HAP-1 (cell line): ENCODE measurements around the gene NAGLU.

Experiments
- DNase-seq, 2 experiments: peaks; one replicate each; pipeline ENCODE4 v3.0.0-alpha.2; 2016 to 2020; ENCODE audit warnings: low spot score in 2 of 2
- H3K27me3 ChIP-seq: fragments of 250-450 bp; sonication (Bioruptor Pico); 2 replicates; pipeline ENCODE4 v1.5.1; 2020; ENCODE audit warnings: low read depth, mild to moderate bottlenecking, moderate library complexity
- H3K36me3 ChIP-seq: fragments of 250-450 bp; sonication (Bioruptor Pico); replicated peaks from 2 replicates; pipeline ENCODE4 v1.5.1; 2020; ENCODE audit warnings: mild to moderate bottlenecking
- H3K4me1 ChIP-seq: fragments of 250-450 bp; sonication (Bioruptor Pico); 2 replicates; pipeline ENCODE4 v1.5.1; 2020; ENCODE audit warnings: mild to moderate bottlenecking
- H3K4me3 ChIP-seq: fragments of 250-450 bp; sonication (Bioruptor Pico); 2 replicates; pipeline ENCODE4 v1.5.1; 2020; ENCODE audit warnings: mild to moderate bottlenecking, moderate library complexity
- H3K9me3 ChIP-seq: fragments of 250-450 bp; sonication (Bioruptor Pico); 2 replicates; pipeline ENCODE4 v1.5.1; 2020; ENCODE audit warnings: mild to moderate bottlenecking, moderate library complexity
- in situ Hi-C: fragments of 300-500 bp; cut with MboI; formaldehyde crosslinking; loops from 3 replicates; pipeline ENCODE4 v1.14.3; 2020; ENCODE audit warnings: low sequenced_read_pairs, inconsistent platforms, mixed read lengths

The NAGLU gene

DNA sequence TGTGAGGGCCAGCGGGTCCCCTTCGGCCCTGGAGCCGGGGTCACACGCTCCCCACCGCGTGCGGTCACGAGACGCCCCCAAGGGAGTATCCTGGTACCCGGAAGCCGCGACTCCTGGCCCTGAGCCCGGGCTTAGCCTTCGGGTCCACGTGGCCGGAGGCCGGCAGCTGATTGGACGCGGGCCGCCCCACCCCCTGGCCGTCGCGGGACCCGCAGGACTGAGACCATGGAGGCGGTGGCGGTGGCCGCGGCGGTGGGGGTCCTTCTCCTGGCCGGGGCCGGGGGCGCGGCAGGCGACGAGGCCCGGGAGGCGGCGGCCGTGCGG lies at the start of gene NAGLU:
Gene NAGLU (plus strand): TSS at position 194 of the 324 bp plus-strand sequence. CDS start 32 bp downstream, at position 226.
- Histone ChIP-seq H3K4me1 (peaks cover 16% of the 10 kb centered on the region), H3K9me3 (no peaks in the 10 kb centered on the region), H3K36me3 (peaks cover 22% of the 10 kb centered on the region), H3K4me3 (peak within 1 kb of the TSS; percentile 56), H3K27me3 (no peaks in the 10 kb centered on the region)
- peak; percentile 83 to 97 for DNase-seq
- in situ Hi-C loops = no loop called here

DNA sequence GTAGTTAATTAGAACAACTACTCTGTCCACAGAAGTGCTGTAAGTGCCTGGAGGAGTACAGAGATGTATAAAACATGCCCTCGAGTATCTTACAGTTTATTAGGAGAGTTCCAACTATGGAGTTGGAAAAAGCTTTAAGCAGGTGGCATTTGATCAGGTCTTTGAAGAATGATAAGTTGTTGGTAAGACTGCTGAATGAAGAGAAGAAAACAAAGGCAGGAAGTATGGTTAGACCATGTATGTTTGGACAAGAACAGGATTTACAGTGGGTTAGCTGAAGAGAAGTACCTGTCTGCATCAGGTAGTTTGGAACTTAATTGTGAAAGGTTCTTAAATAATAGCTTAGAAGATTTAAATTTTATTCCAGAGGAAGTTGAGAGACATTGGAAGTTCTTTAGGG lies 48.0 kb upstream of the NAGLU start:
- H3K4me3 ChIP-seq = no peak overlapping the region
- no peaks in the 10 kb centered on the region for H3K9me3 ChIP-seq
- DNase-seq = no peak
- in situ Hi-C loops = no loop called here
- peaks cover 67% of the 10 kb centered on the region for H3K36me3 ChIP-seq
- H3K4me1 ChIP-seq = no peaks in the 10 kb centered on the region
- no peaks in the 10 kb centered on the region for H3K27me3 ChIP-seq

DNA sequence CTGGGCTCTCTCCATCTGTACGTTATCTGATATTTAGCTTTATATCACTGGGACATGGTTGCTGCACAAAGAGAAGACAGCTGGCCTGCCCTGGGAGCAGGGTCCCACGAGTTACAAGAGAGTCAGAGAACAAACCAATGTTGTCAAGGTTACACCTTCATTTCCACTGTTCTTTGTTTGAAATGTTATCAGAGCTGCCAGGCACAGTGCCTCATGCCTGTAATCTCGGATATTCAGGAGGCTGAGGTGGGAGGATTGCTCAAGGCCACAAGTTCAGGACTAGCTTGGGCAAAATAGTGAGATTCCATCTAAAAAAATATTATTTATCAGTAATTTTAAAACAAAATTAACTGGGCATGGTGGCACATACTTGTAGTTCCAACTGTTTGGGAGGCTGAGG lies 42.7 kb upstream of the NAGLU start:
- peaks cover 52% of the 10 kb centered on the region for H3K36me3 ChIP-seq
- H3K9me3 ChIP-seq = no peaks in the 10 kb centered on the region

DNA sequence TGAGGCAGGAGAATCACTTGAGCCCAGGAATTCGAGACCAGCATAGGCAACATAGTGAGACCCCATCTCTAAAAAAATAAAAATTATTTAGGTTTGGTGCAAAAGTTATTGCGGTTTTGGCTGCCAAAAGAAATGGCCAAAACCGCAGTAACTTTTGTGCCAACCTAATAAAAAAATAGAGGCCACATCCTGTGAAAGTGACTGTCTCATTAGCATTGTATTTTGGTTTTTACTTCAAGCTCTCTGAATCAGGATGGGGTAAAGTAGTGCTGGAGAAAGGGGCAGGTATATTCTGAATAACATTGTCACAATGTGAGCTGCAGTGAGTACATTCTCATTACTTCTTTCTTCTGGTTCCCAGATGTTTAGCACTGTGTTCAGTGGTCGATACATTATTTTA lies 41.4 kb upstream of the NAGLU start:
- in situ Hi-C loops = no loop called here
- Histone ChIP-seq H3K36me3 (peaks cover 55% of the 10 kb centered on the region), H3K27me3 (no peaks in the 10 kb centered on the region), H3K4me1 (no peaks in the 10 kb centered on the region), H3K9me3 (no peaks in the 10 kb centered on the region), H3K4me3 (no peak overlapping the region)
- DNase-seq = no peak

More for the DNA sequence above, 42.7 kb upstream of the NAGLU start:
- Histone ChIP-seq H3K4me3 (no peak overlapping the region), H3K27me3 (no peaks in the 10 kb centered on the region), H3K4me1 (no peaks in the 10 kb centered on the region)
- in situ Hi-C loops = no loop called here
- no peak for DNase-seq

DNA sequence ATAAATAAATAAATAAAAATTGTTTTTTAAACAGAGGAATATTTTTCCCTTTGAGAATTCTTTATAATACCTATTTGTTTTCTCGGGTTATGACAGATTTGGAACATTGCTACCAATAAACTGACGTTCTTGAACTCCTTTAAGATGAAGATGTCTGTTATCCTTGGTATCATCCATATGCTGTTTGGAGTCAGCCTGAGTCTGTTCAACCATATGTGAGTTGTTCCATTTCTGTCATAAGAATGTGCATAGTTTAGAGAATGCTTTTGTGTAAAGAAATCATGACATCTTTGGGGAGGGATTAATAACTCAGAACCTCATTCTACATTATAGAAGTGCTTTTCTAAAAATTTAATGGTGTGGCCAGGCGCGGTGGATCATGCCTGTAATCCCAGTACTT lies 37.2 kb upstream of the NAGLU start:
- no peaks in the 10 kb centered on the region for H3K4me1 ChIP-seq
- H3K9me3 ChIP-seq = no peaks in the 10 kb centered on the region
- in situ Hi-C loops = no loop called here
- no peak overlapping the region for H3K4me3 ChIP-seq
- no peak for DNase-seq
- no peaks in the 10 kb centered on the region for H3K27me3 ChIP-seq
- H3K36me3 ChIP-seq = peaks cover 44% of the 10 kb centered on the region

DNA sequence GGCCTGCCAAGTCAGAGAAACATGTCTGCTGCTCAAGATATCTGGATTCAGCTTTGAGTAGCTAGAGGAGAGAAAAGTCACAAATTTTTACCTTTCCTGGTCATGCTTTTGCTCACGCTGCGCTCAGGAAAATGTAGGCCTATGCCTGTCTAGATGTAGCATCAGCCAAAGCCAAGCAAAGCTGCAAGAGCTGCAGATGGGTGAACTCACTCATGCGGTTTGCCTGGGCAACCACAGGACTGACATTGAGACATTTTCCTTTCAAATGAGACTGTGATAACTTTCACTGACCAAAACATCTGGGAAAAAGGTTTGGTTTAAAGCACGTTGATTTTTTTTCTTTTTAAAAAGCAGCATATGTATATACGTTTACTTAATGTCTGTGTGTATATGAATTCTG lies 34.0 kb upstream of the NAGLU start:
- Histone ChIP-seq H3K4me1 (no peaks in the 10 kb centered on the region), H3K9me3 (no peaks in the 10 kb centered on the region), H3K36me3 (peaks cover 41% of the 10 kb centered on the region), H3K4me3 (no peak overlapping the region), H3K27me3 (no peaks in the 10 kb centered on the region)
- DNase-seq = no peak
- in situ Hi-C loops = no loop called here

DNA sequence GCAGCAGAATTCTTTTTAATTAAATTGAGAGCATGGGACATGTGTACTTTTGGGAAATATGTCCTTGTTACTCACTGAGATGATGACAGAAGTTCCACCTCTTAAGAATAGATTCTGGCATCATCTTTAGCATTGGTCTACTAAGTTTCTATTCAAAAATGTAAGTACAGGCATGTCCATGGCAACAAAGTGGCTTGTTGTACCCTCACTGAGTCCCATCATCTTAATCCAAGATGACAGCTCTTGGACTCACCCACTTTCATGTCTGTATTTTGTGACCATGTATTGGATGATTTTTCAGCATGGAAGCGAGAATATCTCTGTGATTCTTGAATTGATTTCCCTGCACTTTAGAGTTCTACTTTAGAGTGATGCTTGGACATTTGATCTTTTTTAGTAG lies 33.1 kb upstream of the NAGLU start:
- H3K4me1 ChIP-seq = no peaks in the 10 kb centered on the region
- H3K4me3 ChIP-seq = no peak overlapping the region
- in situ Hi-C loops = no loop called here
- no peak for DNase-seq
- H3K27me3 ChIP-seq = no peaks in the 10 kb centered on the region
- H3K36me3 ChIP-seq = peaks cover 48% of the 10 kb centered on the region
- no peaks in the 10 kb centered on the region for H3K9me3 ChIP-seq

DNA sequence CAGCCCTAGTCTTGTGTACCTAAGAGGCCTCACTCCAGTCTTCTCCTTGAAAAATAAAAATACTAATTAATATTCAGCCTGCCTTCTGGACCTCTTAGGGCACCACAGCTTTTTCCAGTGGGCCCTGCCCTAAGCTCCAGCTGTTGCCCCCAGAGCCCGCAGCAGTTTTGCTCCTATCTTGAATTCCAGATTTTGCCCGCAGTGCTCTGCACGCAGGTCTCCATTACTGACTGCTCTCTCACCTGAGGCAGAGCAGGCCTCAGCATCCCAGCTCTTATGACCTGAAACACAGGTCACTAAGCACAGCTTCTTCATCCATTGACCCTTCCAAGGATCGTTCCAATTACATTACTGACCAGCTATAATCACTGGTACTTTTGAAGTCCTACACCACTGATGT lies 28.4 kb upstream of the NAGLU start:
- H3K4me1 ChIP-seq = no peaks in the 10 kb centered on the region
- in situ Hi-C loops = no loop called here
- no peaks in the 10 kb centered on the region for H3K27me3 ChIP-seq
- no peaks in the 10 kb centered on the region for H3K9me3 ChIP-seq
- peaks cover 44% of the 10 kb centered on the region for H3K36me3 ChIP-seq
- H3K4me3 ChIP-seq = no peak overlapping the region
- no peak for DNase-seq

DNA sequence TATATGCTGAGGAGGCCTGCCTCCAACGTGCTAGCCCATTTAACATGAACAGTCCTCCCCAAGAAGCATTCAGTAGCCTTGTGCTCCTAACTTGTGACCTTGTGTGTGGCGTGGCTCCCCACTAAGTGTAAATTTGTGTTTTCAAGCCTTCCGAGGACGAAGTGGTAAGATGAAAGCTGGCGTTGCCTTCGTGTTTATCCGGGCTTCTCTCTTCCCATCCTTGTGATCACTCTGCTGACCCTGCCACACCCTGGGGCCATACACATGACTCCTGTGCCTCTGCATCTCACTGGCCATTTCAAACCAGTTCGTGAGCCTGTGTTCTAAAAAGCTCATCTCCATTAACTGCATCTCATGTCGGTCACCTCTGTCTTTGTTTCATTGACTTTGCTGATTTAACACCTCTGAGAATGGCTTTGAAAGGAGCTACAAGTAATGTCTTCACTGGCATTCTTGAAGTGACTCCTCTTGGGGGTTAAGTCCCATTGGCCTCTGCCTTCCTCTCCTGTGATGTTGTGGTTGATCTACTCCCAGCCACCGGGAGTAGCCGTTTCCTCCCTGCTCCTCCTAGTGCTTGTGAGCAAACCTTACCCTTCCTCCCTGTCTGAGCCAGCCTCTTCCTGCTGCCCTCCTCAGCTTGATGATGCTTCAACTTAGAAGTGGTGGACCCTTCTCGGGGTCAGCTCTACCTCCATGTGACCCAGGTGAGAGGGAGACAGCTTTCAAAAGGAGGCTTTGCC lies 27.4 kb upstream of the NAGLU start:
- no peak for DNase-seq
- no peak overlapping the region for H3K4me3 ChIP-seq
- no peaks in the 10 kb centered on the region for H3K4me1 ChIP-seq
- no peaks in the 10 kb centered on the region for H3K9me3 ChIP-seq
- in situ Hi-C loops = no loop called here
- H3K36me3 ChIP-seq = peaks cover 38% of the 10 kb centered on the region
- no peaks in the 10 kb centered on the region for H3K27me3 ChIP-seq

DNA sequence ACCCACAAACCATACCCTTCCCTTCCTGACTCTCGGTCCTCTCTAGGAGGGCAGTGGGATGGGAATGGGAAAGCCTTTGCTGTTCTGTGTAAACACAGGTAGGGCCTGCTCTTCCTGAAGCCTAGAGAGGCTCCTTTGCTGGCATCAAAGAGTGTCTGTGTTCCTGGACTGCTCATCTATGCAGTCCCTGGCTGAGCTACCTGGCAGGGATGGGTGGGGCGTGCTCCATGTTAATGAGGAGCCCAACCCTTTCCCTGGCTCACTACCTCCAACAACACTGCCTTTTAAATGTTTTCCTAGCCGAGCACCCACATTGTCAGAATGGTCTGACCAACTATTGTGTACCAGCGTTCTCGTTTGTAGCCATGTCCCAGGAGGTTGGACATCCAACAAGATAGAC lies 26.6 kb upstream of the NAGLU start:
- peaks cover 31% of the 10 kb centered on the region for H3K36me3 ChIP-seq
- DNase-seq = no peak
- no peaks in the 10 kb centered on the region for H3K27me3 ChIP-seq
- no peaks in the 10 kb centered on the region for H3K4me1 ChIP-seq
- no peaks in the 10 kb centered on the region for H3K9me3 ChIP-seq
- H3K4me3 ChIP-seq = no peak overlapping the region
- in situ Hi-C loops = no loop called here

DNA sequence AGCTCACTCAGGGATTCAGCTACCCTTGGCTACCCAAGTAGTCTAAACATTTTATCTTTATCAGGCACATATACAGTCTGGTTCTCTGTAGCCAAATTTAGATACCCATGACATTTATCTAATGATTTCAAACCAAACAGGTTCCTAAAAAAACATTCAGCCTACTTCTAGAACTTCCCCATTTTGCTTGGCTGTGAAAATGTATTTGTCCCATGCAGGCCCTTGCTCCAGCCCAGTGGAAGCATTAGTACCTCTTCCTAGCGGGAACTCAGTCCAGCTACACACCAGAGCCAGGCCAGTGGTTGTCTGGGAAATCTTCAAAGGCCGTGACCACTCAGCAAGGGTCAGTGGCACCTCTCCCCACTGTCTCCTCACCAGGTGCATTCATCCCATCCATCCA lies 26.2 kb upstream of the NAGLU start:
- in situ Hi-C loops = no loop called here

DNA sequence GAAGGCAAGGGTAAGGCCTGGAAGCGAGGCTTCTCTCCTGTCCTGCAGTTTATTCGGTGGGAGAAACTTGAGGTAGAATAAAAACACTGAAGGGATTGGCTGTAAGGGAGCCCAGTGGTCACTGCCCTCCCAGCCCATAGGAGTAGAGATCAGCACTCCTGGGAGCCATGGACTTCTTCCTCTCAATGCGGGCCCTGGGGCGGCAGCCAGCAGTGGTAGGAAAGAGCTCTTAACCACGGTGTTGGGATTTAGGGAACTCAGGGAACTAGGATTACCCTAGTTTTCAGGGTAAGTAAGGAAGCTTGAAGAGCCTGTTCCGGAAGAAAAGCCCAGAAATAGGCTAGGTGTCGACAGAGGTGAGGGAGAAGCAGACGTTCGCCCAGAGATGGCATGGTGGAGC lies 23.8 kb upstream of the NAGLU start:
- Histone ChIP-seq H3K36me3 (peaks cover 28% of the 10 kb centered on the region), H3K4me3 (no peak overlapping the region), H3K9me3 (no peaks in the 10 kb centered on the region), H3K27me3 (no peaks in the 10 kb centered on the region), H3K4me1 (no peaks in the 10 kb centered on the region)
- in situ Hi-C loops = no loop called here
- no peak for DNase-seq

More for the DNA sequence above, 26.2 kb upstream of the NAGLU start:
- Histone ChIP-seq H3K27me3 (no peaks in the 10 kb centered on the region), H3K9me3 (no peaks in the 10 kb centered on the region), H3K4me1 (no peaks in the 10 kb centered on the region), H3K4me3 (no peak overlapping the region), H3K36me3 (peaks cover 29% of the 10 kb centered on the region)
- no peak for DNase-seq

DNA sequence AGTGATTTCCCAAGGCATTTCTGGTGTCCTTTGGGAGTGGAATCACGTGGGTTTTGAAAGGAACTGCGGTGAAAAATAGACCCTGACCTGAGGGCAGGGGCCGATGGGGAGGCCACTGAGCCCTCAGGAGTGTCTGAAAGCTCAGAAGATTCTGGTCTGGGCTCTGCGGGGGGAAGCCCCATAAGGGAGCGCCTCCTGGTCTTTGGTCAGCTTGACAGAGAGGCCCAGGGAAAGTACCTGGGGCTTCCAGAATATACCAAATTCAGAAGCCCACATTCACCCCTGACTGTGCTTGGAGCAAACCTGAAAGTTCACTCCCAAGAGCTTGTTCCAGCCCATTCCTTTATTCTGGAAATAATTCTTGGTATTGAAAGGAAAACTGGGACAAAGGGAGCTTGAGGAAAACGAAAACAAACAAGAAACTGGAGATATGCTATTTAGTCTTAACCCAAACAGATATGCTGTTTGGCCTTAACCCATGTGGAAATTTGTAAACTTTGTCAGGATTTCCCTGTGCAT lies 23.2 kb upstream of the NAGLU start:
- in situ Hi-C loops = no loop called here
- H3K36me3 ChIP-seq = peaks cover 25% of the 10 kb centered on the region

DNA sequence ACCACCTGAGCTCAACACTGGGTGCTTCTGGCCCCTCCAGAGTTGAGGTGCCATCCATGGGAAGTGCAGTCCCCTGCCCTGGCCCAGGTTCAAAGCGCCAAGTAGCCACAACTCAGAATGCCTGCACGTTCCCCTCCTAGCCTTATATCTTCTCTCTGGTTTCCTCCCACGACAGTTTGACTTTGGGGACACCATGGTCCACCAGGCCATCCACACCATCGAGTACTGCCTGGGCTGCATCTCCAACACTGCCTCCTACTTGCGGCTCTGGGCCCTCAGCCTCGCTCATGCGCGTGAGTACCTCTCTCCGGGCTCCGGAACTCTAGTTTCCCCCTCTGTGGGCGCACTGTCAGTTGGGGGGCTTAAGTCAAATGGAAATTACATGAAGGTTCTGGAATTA lies 22.4 kb upstream of the NAGLU start:
- no peaks in the 10 kb centered on the region for H3K9me3 ChIP-seq
- peaks cover 18% of the 10 kb centered on the region for H3K36me3 ChIP-seq
- in situ Hi-C loops = no loop called here
- DNase-seq = no peak
- H3K4me1 ChIP-seq = no peaks in the 10 kb centered on the region
- no peaks in the 10 kb centered on the region for H3K27me3 ChIP-seq
- H3K4me3 ChIP-seq = no peak overlapping the region

More for the DNA sequence above, 23.2 kb upstream of the NAGLU start:
- H3K4me1 ChIP-seq = no peaks in the 10 kb centered on the region
- no peaks in the 10 kb centered on the region for H3K27me3 ChIP-seq
- DNase-seq = no peak
- no peak overlapping the region for H3K4me3 ChIP-seq
- no peaks in the 10 kb centered on the region for H3K9me3 ChIP-seq

DNA sequence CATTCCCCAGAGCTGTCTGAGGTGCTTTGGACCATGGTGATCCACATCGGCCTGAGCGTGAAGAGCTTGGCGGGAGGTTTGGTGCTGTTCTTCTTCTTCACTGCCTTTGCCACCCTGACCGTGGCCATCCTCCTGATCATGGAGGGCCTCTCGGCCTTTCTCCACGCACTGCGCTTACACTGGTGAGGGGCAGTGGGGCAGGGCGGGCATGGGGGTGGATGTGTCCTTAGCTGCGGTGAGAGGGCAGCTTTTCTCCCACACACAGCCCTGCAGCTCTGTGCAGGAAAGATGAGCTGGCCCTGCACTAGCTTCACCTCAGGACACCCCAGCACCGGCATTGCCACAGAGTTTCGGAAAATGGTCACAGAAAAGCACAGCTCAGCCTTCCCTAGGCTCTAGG lies 21.8 kb upstream of the NAGLU start:
- H3K36me3 ChIP-seq = peaks cover 14% of the 10 kb centered on the region
- DNase-seq = no peak
- no peaks in the 10 kb centered on the region for H3K27me3 ChIP-seq
- no peaks in the 10 kb centered on the region for H3K9me3 ChIP-seq
- H3K4me3 ChIP-seq = no peak overlapping the region
- in situ Hi-C loops = no loop called here
- peaks cover 3% of the 10 kb centered on the region; the same call in 1 of the 2 replicates for H3K4me1 ChIP-seq
